Fibroblast of villous mesenchyme (primary cell): ENCODE data around the gene NHSL2. TPM values are rescaled to one million over a fixed set of nuclear protein-coding genes. Genes with fewer than 3 reads are reported as not detected.

Source experiments
- DNase-seq: peaks from one replicate; pipeline ENCODE4 v3.0.0-alpha.2; 2010; ENCODE audit warnings: low read depth
- H3K4me3 ChIP-seq: 2 replicates; pipeline ENCODE4 v1.5.1; 2011; ENCODE audit warnings: low read depth, mild to moderate bottlenecking, low read length
- total RNA-seq: library from RNA; depleted of rRNA; stranded (reverse); fragments of >200 nt; gene quantifications from 2 replicates; pipeline ENCODE4 v1.2.3, GENCODE V29; 2012
- TF ChIP-seq, protein P1 (sequence below): IDR thresholded peaks from 2 replicates; pipeline ENCODE4 v1.5.1; 2012; ENCODE audit warnings: low read depth, mild to moderate bottlenecking, low read length; ENCODE audit not compliant: insufficient read depth

NHSL2 gene
- total RNA-seq, 1 donor, result 9.9 TPM

- TF ChIP-seq, protein P1, sequence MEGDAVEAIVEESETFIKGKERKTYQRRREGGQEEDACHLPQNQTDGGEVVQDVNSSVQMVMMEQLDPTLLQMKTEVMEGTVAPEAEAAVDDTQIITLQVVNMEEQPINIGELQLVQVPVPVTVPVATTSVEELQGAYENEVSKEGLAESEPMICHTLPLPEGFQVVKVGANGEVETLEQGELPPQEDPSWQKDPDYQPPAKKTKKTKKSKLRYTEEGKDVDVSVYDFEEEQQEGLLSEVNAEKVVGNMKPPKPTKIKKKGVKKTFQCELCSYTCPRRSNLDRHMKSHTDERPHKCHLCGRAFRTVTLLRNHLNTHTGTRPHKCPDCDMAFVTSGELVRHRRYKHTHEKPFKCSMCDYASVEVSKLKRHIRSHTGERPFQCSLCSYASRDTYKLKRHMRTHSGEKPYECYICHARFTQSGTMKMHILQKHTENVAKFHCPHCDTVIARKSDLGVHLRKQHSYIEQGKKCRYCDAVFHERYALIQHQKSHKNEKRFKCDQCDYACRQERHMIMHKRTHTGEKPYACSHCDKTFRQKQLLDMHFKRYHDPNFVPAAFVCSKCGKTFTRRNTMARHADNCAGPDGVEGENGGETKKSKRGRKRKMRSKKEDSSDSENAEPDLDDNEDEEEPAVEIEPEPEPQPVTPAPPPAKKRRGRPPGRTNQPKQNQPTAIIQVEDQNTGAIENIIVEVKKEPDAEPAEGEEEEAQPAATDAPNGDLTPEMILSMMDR, result no peak
- H3K4me3 ChIP-seq, result no peak overlapping the region
- DNase-seq, result no peak
These were observed 204.2 kb downstream of the NHSL2 start for GRCh38 chrX:72114807-72115206.

- no peak overlapping the region for H3K4me3 ChIP-seq
- TF ChIP-seq, protein P1, result no peak
- no peak for DNase-seq
These were observed 204.7 kb downstream of the NHSL2 start for GRCh38 chrX:72115380-72115779.

DNA sequence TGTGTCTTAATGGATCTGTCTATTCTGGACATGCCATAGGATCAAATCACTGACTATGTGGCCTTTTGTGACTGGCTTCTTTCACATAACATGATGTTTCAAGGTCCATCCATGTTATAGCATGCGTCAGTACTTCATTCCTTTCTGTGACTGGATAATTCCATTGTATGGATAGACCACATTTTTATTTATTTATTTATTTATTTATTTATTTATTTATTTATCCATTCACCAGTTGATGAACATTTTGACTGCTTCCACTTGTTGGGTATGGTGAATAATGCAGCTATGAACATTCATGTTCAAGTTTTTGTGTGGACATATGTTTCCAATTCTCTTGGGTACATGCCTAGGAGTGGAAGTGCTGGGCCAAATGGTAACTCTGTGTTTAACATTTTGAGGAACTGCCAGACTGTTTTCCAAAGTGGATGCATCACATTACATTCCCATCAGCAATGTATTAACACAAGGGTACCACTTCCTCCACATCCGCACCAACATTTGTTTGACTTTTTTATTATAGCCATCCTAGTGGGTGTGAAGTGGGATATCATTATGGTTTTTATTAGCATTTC lies 207.1 kb downstream of the NHSL2 start:
- TF ChIP-seq, protein P1, result no peak
- no peak for DNase-seq
- H3K4me3 ChIP-seq, result no peak overlapping the region

DNA sequence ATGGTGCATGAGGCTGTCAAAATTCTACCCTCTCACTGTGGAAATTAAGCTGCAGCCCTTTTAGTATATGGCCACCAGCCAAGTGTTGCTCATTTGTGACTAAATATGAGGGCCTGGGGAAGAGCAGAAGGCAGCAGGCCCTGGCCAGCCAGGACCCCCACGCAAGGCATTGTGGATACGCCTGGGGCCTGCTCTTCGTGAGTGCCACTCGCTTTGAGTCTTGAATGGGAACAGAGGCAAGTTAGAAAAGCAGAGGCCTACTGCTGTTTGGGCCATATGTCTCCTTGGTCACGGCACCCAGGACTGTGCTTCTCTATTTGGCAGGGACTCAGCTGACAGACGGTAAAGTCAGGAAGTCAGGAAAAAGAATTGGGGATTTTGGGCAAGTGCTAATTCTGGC lies 210.2 kb downstream of the NHSL2 start:
- DNase-seq, result no peak
- TF ChIP-seq, protein P1, result no peak
- H3K4me3 ChIP-seq, result no peak overlapping the region

DNA sequence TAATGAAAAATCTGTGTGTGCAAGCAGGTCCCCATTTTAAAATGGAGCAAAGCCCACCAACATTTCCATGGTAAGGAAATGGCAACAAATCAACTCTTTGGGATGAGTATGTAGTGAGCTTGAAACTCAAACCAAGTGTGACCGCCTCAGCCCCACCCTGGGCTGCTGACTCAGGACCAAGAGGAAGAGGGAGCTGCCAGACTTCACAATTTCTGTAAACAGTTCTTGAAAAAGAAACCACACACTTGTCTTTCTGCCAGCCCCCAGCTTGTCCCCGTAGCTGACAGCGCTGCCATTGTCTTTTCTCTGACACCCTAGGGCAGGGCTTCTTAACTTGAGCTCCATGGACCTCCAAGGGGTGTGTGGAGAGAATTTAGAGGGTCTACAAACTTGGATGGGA lies 210.7 kb downstream of the NHSL2 start:
- DNase-seq, result peak; percentile 72
- TF ChIP-seq, protein P1, result no peak
- no peak overlapping the region for H3K4me3 ChIP-seq

DNA sequence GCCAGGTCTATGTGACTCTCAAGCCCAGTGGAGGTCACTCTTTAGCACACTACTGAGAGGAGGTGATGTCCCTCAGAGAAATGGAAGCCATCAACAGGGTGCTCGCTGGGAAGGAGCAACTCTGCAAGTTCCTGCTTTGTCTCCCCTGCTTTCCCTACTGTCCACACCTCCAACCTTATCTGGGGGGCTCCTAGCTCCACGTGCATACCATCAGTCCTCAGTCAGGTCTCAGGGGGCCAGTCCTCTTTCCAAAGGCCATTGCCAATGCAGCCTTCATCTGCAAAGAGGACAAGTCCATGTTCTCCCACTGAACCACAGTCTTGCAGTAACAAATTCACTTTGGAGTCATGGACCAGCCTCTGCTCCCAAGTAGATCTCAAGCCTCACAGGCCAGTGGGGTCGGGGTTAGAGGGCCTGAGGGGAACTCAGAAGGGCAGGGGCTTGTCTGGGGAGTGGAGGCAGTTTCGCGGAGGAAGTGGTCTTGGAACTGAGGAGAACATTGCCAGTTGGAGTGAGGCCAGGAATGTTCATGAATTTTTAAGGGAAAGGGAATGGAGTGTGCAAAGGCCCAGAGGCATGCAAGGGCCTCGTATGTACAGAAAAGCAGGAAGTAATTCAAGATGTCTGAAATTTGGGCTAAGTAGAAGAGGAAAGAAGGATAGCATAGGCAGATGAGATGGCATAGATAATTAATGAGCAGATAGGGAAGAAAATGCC lies 212.1 kb downstream of the NHSL2 start:
- TF ChIP-seq, protein P1, result no peak
- no peak overlapping the region for H3K4me3 ChIP-seq
- no peak for DNase-seq
